ENCODE measurements around the gene PSAT1. TPM values are rescaled to one million over a fixed set of nuclear protein-coding genes. Genes with fewer than 3 reads are reported as not detected.

PSAT1 gene
- total RNA-seq, 1 experiment from 2014 or later, result 226 TPM

DNA sequence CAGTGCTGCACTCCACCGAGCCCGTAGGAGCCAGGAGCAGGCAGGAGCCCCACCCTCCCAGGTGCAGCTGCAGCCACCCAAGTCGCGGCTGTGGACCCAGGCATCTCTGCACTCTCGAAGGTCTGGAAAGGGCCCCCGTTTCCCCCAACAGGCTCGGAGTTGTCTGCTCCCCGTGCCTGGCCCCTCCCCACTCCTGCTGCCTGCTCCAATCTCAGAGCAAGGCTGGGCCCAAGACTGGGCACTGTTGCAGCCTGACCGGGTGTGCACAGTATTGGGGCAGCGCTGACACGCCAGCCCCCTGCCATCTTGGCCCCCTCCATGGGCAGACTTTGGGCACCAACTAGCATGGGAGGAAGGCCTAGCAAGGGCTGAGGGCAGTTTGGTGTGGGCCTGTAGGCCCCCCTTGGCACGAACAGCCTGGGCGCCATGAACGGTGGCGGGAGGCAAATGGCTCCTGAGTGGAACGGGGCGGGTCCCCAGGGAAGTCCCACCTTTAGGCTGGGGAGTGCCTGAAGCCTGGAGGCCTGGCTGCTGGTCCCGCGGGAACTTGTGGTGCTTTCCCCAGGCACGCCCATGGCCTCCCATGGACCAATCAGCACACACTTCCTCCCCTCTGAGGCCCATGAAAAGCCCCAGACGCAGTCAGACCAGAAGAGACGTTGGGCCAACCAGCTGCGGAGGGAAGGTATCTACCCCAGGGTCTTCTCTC lies 60.4 kb downstream of the PSAT1 start:
- no peaks in the 10 kb centered on the region for H4K20me1 ChIP-seq (ENCODE audit: insufficient read depth)
- no peak overlapping the region for H3K4me3 ChIP-seq (replicated peaks in 1 of 2; ENCODE audit: low read depth in 1 of 2, low read length in 2 of 2)
- ChIA-PET RAD21 (ENCODE audit: low non-redundant PET in 1 of 2, low total read pairs in 2 of 2, uncharacterized antibody in 2 of 2, unreplicated experiment in 2 of 2) (no interaction called here), POLR2A (no interaction called here), CTCF (interaction anchor here (1.5 kb wide), 1 partner anchor 11 kb away, joined by 8 read pairs; no protein-coding TSS in a partner anchor)
- no peak overlapping the region for H3K9ac ChIP-seq (ENCODE audit: low read length)
- no peaks in the 10 kb centered on the region for H3K79me2 ChIP-seq (ENCODE audit: insufficient read depth, low read length)
- H3K9me3 ChIP-seq (ENCODE audit: control insufficient read depth in 1 of 2, insufficient read depth in 1 of 2, low read depth in 1 of 2, low read length in 2 of 2), result no peaks in the 10 kb centered on the region
- H3K36me3 ChIP-seq (ENCODE audit: control insufficient read depth in 1 of 2, insufficient read depth in 2 of 2, low read length in 2 of 2), result no peaks in the 10 kb centered on the region
- H3K27me3 ChIP-seq (ENCODE audit: insufficient read depth, low read length), result no peaks in the 10 kb centered on the region
- no TSS peak for BruUV-seq (replicated peaks)
- DNase-seq (ENCODE audit: low read depth, low spot score) (no peak), ATAC-seq (no peak)
- TF ChIP-seq, protein P1, sequence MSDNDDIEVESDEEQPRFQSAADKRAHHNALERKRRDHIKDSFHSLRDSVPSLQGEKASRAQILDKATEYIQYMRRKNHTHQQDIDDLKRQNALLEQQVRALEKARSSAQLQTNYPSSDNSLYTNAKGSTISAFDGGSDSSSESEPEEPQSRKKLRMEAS (IDR thresholded peaks at IDR 0.05), result no peak
- no peak overlapping the region for H3K27ac ChIP-seq (ENCODE audit: low read depth, low read length)
- H2AFZ ChIP-seq (ENCODE audit: low read depth, low read length, poor library complexity, severe bottlenecking), result no peak overlapping the region
- peaks cover 6 to 8% of the 10 kb centered on the region in 2 experiments; a peak in 2 of 4 replicates for H3K4me1 ChIP-seq (ENCODE audit: control insufficient read depth in 1 of 2, insufficient read depth in 2 of 2, low read length in 2 of 2)
- intact Hi-C loops (cut with micrococcal nuclease), result no loop called here
- H3K4me2 ChIP-seq (ENCODE audit: low read length), result no peak overlapping the region
- H3K9me2 ChIP-seq (ENCODE audit: insufficient read depth), result no peaks in the 10 kb centered on the region

DNA sequence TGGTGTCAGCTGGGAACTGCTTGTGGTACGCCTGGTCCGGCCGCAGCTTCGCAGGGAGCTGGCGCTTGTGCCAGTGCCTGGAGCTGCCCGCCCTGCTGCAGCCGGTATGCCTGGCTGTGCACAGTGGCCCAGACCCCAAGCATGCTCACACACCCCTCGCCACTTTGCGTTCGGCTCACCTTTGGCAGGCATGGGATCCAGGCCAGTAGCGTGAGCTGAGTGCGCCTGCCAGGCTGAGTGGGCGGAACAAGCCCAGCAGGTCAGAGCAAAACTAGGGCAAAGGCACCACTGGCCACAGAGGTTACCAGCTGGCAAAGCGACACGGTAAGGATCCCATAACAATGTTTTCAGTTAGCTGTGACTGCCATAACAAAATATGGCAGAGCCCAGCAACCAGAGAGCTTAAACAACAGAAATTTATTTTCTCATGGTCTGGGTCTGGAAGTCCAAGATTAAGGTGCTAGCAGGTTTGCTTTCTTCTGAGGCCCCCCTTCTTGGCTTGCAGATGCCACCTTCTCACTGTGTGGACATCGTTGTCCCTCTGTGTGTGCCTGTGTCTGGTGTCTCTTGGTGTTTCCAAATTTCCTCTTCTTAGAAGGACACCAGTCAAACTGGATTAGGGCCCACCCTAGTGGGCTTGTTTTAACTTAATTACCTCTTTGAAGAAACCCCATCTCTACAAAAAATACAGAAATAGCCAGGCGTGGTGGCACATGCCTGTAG lies 61.6 kb downstream of the PSAT1 start:
- ATAC-seq, result no peak
- POLR2A ChIA-PET, result no interaction called here

More for the DNA sequence above, 61.6 kb downstream of the PSAT1 start:
- H3K4me2 ChIP-seq (ENCODE audit: low read length), result no peak overlapping the region
- peaks cover 6 to 8% of the 10 kb centered on the region in 2 experiments; a peak in 2 of 4 replicates for H3K4me1 ChIP-seq (ENCODE audit: control insufficient read depth in 1 of 2, insufficient read depth in 2 of 2, low read length in 2 of 2)
- intact Hi-C loops (cut with micrococcal nuclease), result no loop called here
- H3K9me2 ChIP-seq (ENCODE audit: insufficient read depth), result no peaks in the 10 kb centered on the region
- no TSS peak for BruUV-seq (replicated peaks)
- no peaks in the 10 kb centered on the region for H3K9me3 ChIP-seq (ENCODE audit: control insufficient read depth in 1 of 2, insufficient read depth in 1 of 2, low read depth in 1 of 2, low read length in 2 of 2)
- no peaks in the 10 kb centered on the region for H3K36me3 ChIP-seq (ENCODE audit: control insufficient read depth in 1 of 2, insufficient read depth in 2 of 2, low read length in 2 of 2)
- DNase-seq (ENCODE audit: low read depth, low spot score), result no peak
- no peak overlapping the region for H3K4me3 ChIP-seq (replicated peaks in 1 of 2; ENCODE audit: low read depth in 1 of 2, low read length in 2 of 2)
- CTCF ChIA-PET, result interaction anchor here (1.5 kb wide), 1 partner anchor 10 kb away, joined by 8 read pairs; no protein-coding TSS in a partner anchor
- H3K27ac ChIP-seq (ENCODE audit: low read depth, low read length), result no peak overlapping the region
- H4K20me1 ChIP-seq (ENCODE audit: insufficient read depth), result no peaks in the 10 kb centered on the region
- no peak overlapping the region for H3K9ac ChIP-seq (ENCODE audit: low read length)
- no peak overlapping the region for H2AFZ ChIP-seq (ENCODE audit: low read depth, low read length, poor library complexity, severe bottlenecking)
- no peaks in the 10 kb centered on the region for H3K27me3 ChIP-seq (ENCODE audit: insufficient read depth, low read length)
- TF ChIP-seq RAD21 (IDR thresholded peaks at IDR 0.05; ENCODE audit: low read depth) (no peak), ELF1 (IDR thresholded peaks at IDR 0.05; ENCODE audit: borderline replicate concordance, low read depth) (no peak), SRF (IDR thresholded peaks at IDR 0.05; ENCODE audit: low read depth) (no peak), POLR2A (IDR thresholded peaks at IDR 0.05; ENCODE audit: borderline replicate concordance, extremely low read depth, insufficient read depth, insufficient read length) (no peak), SP1 (IDR thresholded peaks at IDR 0.05; ENCODE audit: low read depth) (no peak)
- TF ChIP-seq, protein P2, sequence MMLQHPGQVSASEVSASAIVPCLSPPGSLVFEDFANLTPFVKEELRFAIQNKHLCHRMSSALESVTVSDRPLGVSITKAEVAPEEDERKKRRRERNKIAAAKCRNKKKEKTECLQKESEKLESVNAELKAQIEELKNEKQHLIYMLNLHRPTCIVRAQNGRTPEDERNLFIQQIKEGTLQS (IDR thresholded peaks at IDR 0.05), result no peak
- TF ChIP-seq, protein P3, sequence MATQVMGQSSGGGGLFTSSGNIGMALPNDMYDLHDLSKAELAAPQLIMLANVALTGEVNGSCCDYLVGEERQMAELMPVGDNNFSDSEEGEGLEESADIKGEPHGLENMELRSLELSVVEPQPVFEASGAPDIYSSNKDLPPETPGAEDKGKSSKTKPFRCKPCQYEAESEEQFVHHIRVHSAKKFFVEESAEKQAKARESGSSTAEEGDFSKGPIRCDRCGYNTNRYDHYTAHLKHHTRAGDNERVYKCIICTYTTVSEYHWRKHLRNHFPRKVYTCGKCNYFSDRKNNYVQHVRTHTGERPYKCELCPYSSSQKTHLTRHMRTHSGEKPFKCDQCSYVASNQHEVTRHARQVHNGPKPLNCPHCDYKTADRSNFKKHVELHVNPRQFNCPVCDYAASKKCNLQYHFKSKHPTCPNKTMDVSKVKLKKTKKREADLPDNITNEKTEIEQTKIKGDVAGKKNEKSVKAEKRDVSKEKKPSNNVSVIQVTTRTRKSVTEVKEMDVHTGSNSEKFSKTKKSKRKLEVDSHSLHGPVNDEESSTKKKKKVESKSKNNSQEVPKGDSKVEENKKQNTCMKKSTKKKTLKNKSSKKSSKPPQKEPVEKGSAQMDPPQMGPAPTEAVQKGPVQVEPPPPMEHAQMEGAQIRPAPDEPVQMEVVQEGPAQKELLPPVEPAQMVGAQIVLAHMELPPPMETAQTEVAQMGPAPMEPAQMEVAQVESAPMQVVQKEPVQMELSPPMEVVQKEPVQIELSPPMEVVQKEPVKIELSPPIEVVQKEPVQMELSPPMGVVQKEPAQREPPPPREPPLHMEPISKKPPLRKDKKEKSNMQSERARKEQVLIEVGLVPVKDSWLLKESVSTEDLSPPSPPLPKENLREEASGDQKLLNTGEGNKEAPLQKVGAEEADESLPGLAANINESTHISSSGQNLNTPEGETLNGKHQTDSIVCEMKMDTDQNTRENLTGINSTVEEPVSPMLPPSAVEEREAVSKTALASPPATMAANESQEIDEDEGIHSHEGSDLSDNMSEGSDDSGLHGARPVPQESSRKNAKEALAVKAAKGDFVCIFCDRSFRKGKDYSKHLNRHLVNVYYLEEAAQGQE (IDR thresholded peaks at IDR 0.05; ENCODE audit: low read depth), result no peak
- no peaks in the 10 kb centered on the region for H3K79me2 ChIP-seq (ENCODE audit: insufficient read depth, low read length)
- RAD21 ChIA-PET (ENCODE audit: low non-redundant PET in 1 of 2, low total read pairs in 2 of 2, uncharacterized antibody in 2 of 2, unreplicated experiment in 2 of 2), result no interaction called here

Measured in HCT116 (cell line).